Hippocampal formation (tissue), 2 donors: ENCODE data around the gene URI1.
"Not testable (repeated sequence)": the region's sequence is repeated elsewhere in the genome, so short reads cannot be mapped to it uniquely, and the experiment has no call there.

ENCODE experiments used
- DNase-seq, 2 donors: peaks; one replicate each; lab custom pipeline; 2025; lab: John Stamatoyannopoulos, UW

URI1 gene

GRCh38 chr19:30024091-30024490, 82.1 kb downstream of the URI1 start:
- no peak for DNase-seq

- no peak for DNase-seq
Observed at GRCh38 chr19:30026933-30027332, 84.9 kb downstream of the URI1 start.

GRCh38 chr19:30028118-30028991, 86.3 kb downstream of the URI1 start:
- no peak for DNase-seq

GRCh38 chr19:30028992-30029343, 86.9 kb downstream of the URI1 start:
- no peak for DNase-seq

- DNase-seq, result no peak
Observed at GRCh38 chr19:30029721-30030510, 87.9 kb downstream of the URI1 start.

DNA sequence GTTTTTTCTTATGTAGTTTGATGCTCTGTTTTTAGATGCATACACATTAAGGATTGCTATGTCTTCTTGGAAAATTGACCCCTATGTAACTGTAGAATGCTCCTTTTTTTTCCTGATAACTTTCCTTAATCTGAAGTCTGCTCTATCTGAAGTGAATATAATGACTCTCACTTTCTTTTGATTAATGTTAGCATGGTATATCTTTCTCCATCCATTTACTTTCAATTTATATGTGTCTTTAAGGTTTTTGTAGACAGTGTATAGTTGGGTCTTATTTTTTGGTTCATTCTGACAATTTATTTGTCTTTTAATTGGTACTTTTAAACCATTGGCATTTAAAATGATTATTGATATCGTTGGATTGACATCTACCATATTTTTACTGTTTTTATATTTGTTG, 92.3 kb downstream of the URI1 start:
- no peak for DNase-seq

DNA sequence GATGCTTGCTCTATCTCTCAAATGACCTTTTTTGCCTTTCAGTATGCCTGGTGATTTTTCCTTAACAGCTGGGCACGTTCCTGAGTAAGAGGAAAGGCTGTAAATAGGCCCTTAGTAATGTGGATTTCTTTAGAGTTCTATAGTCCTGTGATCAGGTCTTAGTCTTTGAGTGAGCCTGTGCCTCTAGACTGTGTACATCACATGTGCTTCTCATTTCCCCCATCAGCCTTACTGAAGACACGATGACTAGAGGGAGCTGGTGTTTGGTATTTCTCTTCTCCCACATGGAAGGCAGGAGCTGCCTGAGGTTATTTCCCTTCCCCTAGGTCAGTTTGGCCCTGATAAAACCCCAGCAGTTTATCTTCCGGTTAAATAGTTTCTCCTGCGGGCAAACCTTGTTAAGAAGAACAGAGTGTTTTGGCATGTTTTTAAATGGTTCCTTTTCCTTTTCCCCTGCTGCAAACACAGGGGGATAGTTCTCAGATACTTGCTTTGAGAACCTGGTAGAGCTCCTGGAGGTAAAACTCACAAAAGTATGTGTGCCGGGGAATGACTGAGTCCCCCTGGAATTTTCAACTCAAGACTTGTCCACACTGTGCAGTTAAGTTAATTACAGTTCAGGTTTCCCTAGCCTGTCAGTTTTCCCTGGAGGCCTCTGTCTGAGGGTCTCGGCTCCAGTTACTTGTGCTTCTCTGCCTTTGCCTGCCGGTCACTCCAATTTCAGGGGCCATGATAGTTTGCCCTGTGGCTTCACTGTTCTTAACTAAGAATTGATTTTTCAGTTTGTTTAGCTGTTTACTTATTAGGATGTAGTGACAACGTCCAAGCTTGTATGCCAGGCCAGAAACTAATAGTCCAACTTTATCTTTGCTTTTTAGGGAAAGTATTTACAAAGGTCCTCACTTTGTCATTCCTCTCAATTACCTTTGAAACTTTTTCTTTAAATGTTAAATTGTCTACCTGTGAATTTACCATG, 94.4 kb downstream of the URI1 start:
- DNase-seq, result no peak

GRCh38 chr19:30037835-30038234, 95.8 kb downstream of the URI1 start:
- no peak for DNase-seq

DNA sequence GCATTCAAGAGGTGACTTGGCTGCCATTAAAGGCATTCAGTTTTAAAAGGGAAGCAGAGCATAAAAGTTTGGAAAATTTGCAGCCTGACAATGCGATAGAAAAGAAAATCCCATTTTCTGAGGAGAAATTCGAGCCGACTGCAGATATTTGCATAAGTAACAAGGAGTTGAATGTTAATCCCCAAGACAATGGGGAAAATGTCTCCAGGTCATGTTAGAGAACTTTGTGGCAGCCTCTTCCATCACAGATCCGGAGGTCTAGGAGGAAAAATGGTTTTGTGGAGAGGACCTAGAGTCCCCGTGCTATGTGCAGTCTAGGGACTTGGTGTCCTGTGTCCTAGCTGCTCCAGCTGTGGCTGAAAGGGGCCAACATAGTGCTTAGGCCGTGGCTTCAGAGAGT, 99.9 kb downstream of the URI1 start:
- not testable (repeated sequence) for DNase-seq

DNA sequence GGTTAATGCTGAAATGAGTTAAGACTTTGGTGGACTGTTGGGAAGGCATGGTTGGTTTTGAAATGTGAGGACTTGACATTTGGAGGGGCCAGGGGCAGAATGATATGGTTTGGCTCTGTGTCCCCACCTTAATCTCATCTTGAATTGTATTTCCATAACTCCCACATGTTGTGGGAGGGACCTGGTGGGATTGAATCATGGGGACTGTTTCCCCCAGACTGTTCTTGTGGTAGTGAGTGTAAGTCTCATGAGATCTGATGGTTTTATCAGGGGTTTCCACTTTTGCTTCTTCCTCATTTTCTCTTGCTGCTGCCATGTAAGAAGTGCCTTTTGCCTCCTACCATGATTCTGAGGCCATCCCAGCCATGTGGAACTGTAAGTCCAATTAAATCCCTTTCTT, 101.0 kb downstream of the URI1 start:
- DNase-seq, result not testable (repeated sequence)

- no peak for DNase-seq
Observed at GRCh38 chr19:30044273-30045248, 102.5 kb downstream of the URI1 start.

- DNase-seq, result peak; percentile 27 to 57
Observed at GRCh38 chr19:30046522-30046921, 104.5 kb downstream of the URI1 start.

GRCh38 chr19:30047432-30047831, 105.4 kb downstream of the URI1 start:
- DNase-seq, result no peak

DNA sequence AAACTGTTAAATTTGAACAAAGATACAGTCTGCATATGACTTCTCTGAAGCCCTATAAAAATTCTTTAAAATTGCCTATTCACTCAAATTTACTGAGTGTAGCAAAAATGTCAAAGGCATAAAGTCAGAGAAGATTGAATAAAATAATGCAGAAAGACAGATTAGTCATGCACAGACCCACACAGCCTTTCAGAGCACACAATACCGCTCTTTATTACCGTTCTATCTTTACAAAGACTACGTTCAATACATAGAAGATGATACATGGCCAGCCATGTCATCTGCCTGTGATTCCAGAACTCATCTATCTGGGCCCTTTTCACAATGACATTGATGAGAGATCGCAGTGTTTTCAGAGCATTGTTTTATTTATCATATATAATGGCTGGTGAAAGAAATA, 107.2 kb downstream of the URI1 start:
- DNase-seq, result peak in 1 of 2 donors; percentile 70

GRCh38 chr19:30049846-30050667, 108.0 kb downstream of the URI1 start:
- DNase-seq, result no peak

DNA sequence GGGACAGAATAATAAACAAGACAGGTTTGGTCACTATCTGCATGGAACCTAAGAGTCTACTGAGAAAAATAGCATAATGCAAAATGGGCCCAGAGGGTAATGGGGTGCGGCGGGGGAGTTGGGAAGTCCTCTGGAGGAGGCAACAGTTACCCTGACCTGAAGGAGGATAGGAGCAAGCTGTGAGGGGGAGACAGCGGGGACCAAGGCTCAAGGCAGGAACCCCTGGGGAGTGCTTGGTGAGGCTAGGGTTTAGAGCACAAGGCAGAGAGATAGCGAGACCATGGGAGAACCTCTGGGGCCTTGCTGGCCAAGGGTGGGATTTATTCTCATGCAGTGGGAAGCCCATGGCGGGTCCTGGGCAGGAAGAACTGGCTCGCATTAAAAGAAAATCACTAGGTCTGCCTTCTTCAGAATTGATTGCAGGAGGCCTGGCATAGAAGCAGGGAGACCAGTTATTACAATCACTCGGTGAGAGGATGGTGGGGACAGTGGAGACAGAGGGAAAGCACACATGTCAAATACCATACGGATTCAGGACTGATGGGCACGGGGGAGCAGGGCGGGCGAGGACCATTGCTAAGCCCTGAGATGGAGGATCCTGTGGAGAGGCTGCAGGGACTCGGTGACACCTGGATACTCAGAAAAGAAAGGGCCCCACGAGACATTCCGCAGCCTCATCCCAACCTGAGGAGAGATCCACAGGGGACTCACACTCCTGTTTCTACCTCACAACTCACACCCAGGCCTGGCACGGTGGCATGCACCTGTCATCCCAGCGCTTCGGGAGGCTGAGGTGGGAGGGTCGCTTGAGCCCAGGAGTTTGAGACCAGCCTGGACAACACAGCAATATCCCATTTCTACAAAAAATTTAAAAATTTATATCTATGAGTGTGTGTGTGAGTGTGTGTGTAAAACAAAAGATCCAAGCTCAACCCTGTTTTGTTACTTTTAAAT, 110.4 kb downstream of the URI1 start:
- no peak for DNase-seq

- no peak for DNase-seq
Observed at GRCh38 chr19:30053558-30053957, 111.5 kb downstream of the URI1 start.

GRCh38 chr19:30054210-30054609, 112.2 kb downstream of the URI1 start:
- DNase-seq, result no peak

GRCh38 chr19:30056580-30056979, 114.5 kb downstream of the URI1 start:
- no peak for DNase-seq
